Loucy (cell line): ENCODE results near the gene OR5T2.

Source experiments
- EZH2phosphoT487 ChIP-seq: fragments of 200-600 bp; IDR thresholded peaks from 2 replicates; pipeline ENCODE4 v1.6.1; 2018; ENCODE audit warnings: antibody characterized with exemption, mild to moderate bottlenecking, moderate library complexity, borderline replicate concordance
- TF ChIP-seq, protein P1 (sequence below): fragments of 200-600 bp; sonication (generic); conservative IDR thresholded peaks from 2 replicates; pipeline ENCODE4 v1.5.1; 2014; ENCODE audit warnings: mild to moderate bottlenecking, antibody characterized with exemption, low read length

DNA sequence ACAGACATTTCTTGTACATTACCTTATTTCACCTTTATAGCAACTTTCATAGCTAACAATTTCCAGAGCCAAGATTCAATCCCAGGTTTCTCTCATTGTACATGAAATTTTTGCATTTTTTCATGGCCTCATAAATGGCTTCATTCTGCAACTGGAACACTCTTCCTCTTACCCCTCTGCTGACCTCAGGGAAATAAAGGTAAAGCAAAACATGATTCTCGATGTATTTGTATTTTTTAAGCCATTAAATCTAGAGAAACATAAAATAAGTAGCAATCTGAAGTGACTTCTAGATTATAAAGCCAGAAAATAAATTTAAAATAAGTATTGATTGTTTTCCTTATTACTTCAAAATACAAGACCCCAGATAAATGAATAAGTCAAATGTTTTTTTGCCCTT is at the start of gene OR5T2:
- TF ChIP-seq, protein P1, sequence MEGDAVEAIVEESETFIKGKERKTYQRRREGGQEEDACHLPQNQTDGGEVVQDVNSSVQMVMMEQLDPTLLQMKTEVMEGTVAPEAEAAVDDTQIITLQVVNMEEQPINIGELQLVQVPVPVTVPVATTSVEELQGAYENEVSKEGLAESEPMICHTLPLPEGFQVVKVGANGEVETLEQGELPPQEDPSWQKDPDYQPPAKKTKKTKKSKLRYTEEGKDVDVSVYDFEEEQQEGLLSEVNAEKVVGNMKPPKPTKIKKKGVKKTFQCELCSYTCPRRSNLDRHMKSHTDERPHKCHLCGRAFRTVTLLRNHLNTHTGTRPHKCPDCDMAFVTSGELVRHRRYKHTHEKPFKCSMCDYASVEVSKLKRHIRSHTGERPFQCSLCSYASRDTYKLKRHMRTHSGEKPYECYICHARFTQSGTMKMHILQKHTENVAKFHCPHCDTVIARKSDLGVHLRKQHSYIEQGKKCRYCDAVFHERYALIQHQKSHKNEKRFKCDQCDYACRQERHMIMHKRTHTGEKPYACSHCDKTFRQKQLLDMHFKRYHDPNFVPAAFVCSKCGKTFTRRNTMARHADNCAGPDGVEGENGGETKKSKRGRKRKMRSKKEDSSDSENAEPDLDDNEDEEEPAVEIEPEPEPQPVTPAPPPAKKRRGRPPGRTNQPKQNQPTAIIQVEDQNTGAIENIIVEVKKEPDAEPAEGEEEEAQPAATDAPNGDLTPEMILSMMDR, result no peak
- TF ChIP-seq EZH2phosphoT487, result no peak
